Measurements from ENCODE around the gene CCDC73. TPM values are rescaled to one million over a fixed set of nuclear protein-coding genes. Genes with fewer than 3 reads are reported as not detected.
A peak's percentile ranks its signal among the peaks of the same experiment; 100 is the strongest.

Gene CCDC73
- polyA plus RNA-seq: 0.10 TPM
- long read RNA-seq, donor 1: 0 reads
- long read RNA-seq, donor 2: 0 reads
- long read RNA-seq, donor 3: 0 reads
- long read RNA-seq, donor 4: 0 reads
- long read RNA-seq, donor 5: 0 reads
- long read RNA-seq, donor 6: 0 reads
- long read RNA-seq, donor 7: 0 reads
- long read RNA-seq, donor 8: 0 reads
- long read RNA-seq, donor 9: 0 reads
- long read RNA-seq, donor 10: 0 reads
- long read RNA-seq, donor 11: 0 reads

- H3K9me3 ChIP-seq (ENCODE audit: control insufficient read depth, low read depth, low read length): no peaks in the 10 kb centered on the region
- H3K27ac ChIP-seq (ENCODE audit: low read length): no peak within 1 kb of the TSS
- WGBS (ENCODE audit: insufficient coverage, low lambda C conversion rate): 90% methylated on average over 2 of the region's 12 CpGs
- DNase-seq: no peak
- H3K4me1 ChIP-seq (ENCODE audit: control insufficient read depth, insufficient read depth, low read length): no peaks in the 10 kb centered on the region
- no peak within 1 kb of the TSS for H3K4me3 ChIP-seq (ENCODE audit: low read length)
- no peaks in the 10 kb centered on the region for H3K36me3 ChIP-seq (ENCODE audit: control insufficient read depth, insufficient read depth, low read length)
- H3K27me3 ChIP-seq (ENCODE audit: control insufficient read depth, insufficient read depth, low read length): peaks cover 14% of the 10 kb centered on the region
Observed at GRCh38 chr11:32794439-32794838, at the start of gene CCDC73. Gene CCDC73 (minus strand): TSS chr11:32794662. CDS start chr11:32760243, 34,419 bp downstream.

GRCh38 chr11:32843544-32843943 lies 49.1 kb upstream of the CCDC73 start:
- H3K9me3 ChIP-seq (ENCODE audit: control insufficient read depth, low read depth, low read length): no peaks in the 10 kb centered on the region
- H3K27ac ChIP-seq (ENCODE audit: low read length): no peak overlapping the region
- no peaks in the 10 kb centered on the region for H3K36me3 ChIP-seq (ENCODE audit: control insufficient read depth, insufficient read depth, low read length)
- 91% methylated on average over 3 of the region's 3 CpGs for WGBS (ENCODE audit: insufficient coverage, low lambda C conversion rate)
- DNase-seq: no peak
- no peak overlapping the region for H3K4me3 ChIP-seq (ENCODE audit: low read length)
- no peaks in the 10 kb centered on the region for H3K27me3 ChIP-seq (ENCODE audit: control insufficient read depth, insufficient read depth, low read length)
- no peaks in the 10 kb centered on the region for H3K4me1 ChIP-seq (ENCODE audit: control insufficient read depth, insufficient read depth, low read length)

- DNase-seq: no peak
- H3K9me3 ChIP-seq (ENCODE audit: control insufficient read depth, low read depth, low read length): no peaks in the 10 kb centered on the region
- no peak overlapping the region for H3K4me3 ChIP-seq (ENCODE audit: low read length)
- H3K27ac ChIP-seq (ENCODE audit: low read length): no peak overlapping the region
- no peaks in the 10 kb centered on the region for H3K4me1 ChIP-seq (ENCODE audit: control insufficient read depth, insufficient read depth, low read length)
- no peaks in the 10 kb centered on the region for H3K36me3 ChIP-seq (ENCODE audit: control insufficient read depth, insufficient read depth, low read length)
- H3K27me3 ChIP-seq (ENCODE audit: control insufficient read depth, insufficient read depth, low read length): no peaks in the 10 kb centered on the region
- WGBS (ENCODE audit: insufficient coverage, low lambda C conversion rate): no CpG with 5 or more reads among the region's 2 CpGs
Observed at GRCh38 chr11:32840587-32840986, 46.1 kb upstream of the CCDC73 start.

- H3K4me3 ChIP-seq (ENCODE audit: low read length): no peak overlapping the region
- no peaks in the 10 kb centered on the region for H3K36me3 ChIP-seq (ENCODE audit: control insufficient read depth, insufficient read depth, low read length)
- no peak overlapping the region for H3K27ac ChIP-seq (ENCODE audit: low read length)
- no peaks in the 10 kb centered on the region for H3K27me3 ChIP-seq (ENCODE audit: control insufficient read depth, insufficient read depth, low read length)
- 100% methylated on average over 1 of the region's 2 CpGs for WGBS (ENCODE audit: insufficient coverage, low lambda C conversion rate)
- H3K4me1 ChIP-seq (ENCODE audit: control insufficient read depth, insufficient read depth, low read length): no peaks in the 10 kb centered on the region
- H3K9me3 ChIP-seq (ENCODE audit: control insufficient read depth, low read depth, low read length): no peaks in the 10 kb centered on the region
- no peak for DNase-seq
Observed at GRCh38 chr11:32839308-32839707, 44.8 kb upstream of the CCDC73 start.

GRCh38 chr11:32838505-32839274 lies 44.2 kb upstream of the CCDC73 start:
- no CpG with 5 or more reads among the region's 2 CpGs for WGBS (ENCODE audit: insufficient coverage, low lambda C conversion rate)

GRCh38 chr11:32836946-32837345 lies 42.5 kb upstream of the CCDC73 start:
- Histone ChIP-seq H3K4me1 (ENCODE audit: control insufficient read depth, insufficient read depth, low read length) (no peaks in the 10 kb centered on the region), H3K9me3 (ENCODE audit: control insufficient read depth, low read depth, low read length) (no peaks in the 10 kb centered on the region), H3K4me3 (ENCODE audit: low read length) (no peak overlapping the region), H3K27ac (ENCODE audit: low read length) (no peak overlapping the region), H3K36me3 (ENCODE audit: control insufficient read depth, insufficient read depth, low read length) (no peaks in the 10 kb centered on the region), H3K27me3 (ENCODE audit: control insufficient read depth, insufficient read depth, low read length) (no peaks in the 10 kb centered on the region)
- no CpG with 5 or more reads among the region's 2 CpGs for WGBS (ENCODE audit: insufficient coverage, low lambda C conversion rate)
- DNase-seq: no peak

More at GRCh38 chr11:32838505-32839274, 44.2 kb upstream of the CCDC73 start:
- Histone ChIP-seq H3K27me3 (ENCODE audit: control insufficient read depth, insufficient read depth, low read length) (no peaks in the 10 kb centered on the region), H3K4me3 (ENCODE audit: low read length) (no peak overlapping the region), H3K27ac (ENCODE audit: low read length) (no peak overlapping the region), H3K4me1 (ENCODE audit: control insufficient read depth, insufficient read depth, low read length) (no peaks in the 10 kb centered on the region), H3K9me3 (ENCODE audit: control insufficient read depth, low read depth, low read length) (no peaks in the 10 kb centered on the region), H3K36me3 (ENCODE audit: control insufficient read depth, insufficient read depth, low read length) (no peaks in the 10 kb centered on the region)
- DNase-seq: peak in 1 of 2 donors; percentile 21

GRCh38 chr11:32833921-32834320 lies 39.5 kb upstream of the CCDC73 start:
- Histone ChIP-seq H3K4me3 (ENCODE audit: low read length) (no peak overlapping the region), H3K27me3 (ENCODE audit: control insufficient read depth, insufficient read depth, low read length) (peaks cover 4% of the 10 kb centered on the region), H3K9me3 (ENCODE audit: control insufficient read depth, low read depth, low read length) (no peaks in the 10 kb centered on the region), H3K4me1 (ENCODE audit: control insufficient read depth, insufficient read depth, low read length) (no peaks in the 10 kb centered on the region), H3K36me3 (ENCODE audit: control insufficient read depth, insufficient read depth, low read length) (no peaks in the 10 kb centered on the region), H3K27ac (ENCODE audit: low read length) (no peak overlapping the region)
- no peak for DNase-seq
- WGBS (ENCODE audit: insufficient coverage, low lambda C conversion rate): no CpG with 5 or more reads among the region's 1 CpG

- H3K36me3 ChIP-seq (ENCODE audit: control insufficient read depth, insufficient read depth, low read length): no peaks in the 10 kb centered on the region
- peaks cover 4% of the 10 kb centered on the region for H3K27me3 ChIP-seq (ENCODE audit: control insufficient read depth, insufficient read depth, low read length)
- H3K4me3 ChIP-seq (ENCODE audit: low read length): no peak overlapping the region
- no peaks in the 10 kb centered on the region for H3K9me3 ChIP-seq (ENCODE audit: control insufficient read depth, low read depth, low read length)
- DNase-seq: peak in 1 of 2 donors; percentile 14
- H3K27ac ChIP-seq (ENCODE audit: low read length): no peak overlapping the region
- no peaks in the 10 kb centered on the region for H3K4me1 ChIP-seq (ENCODE audit: control insufficient read depth, insufficient read depth, low read length)
- WGBS (ENCODE audit: insufficient coverage, low lambda C conversion rate): 80% methylated on average over 1 of the region's 3 CpGs
Observed at GRCh38 chr11:32831221-32831620, 36.8 kb upstream of the CCDC73 start.

- no CpG with 5 or more reads among the region's 9 CpGs for WGBS (ENCODE audit: insufficient coverage, low lambda C conversion rate)
- H3K27me3 ChIP-seq (ENCODE audit: control insufficient read depth, insufficient read depth, low read length): peaks cover 4% of the 10 kb centered on the region
- H3K9me3 ChIP-seq (ENCODE audit: control insufficient read depth, low read depth, low read length): no peaks in the 10 kb centered on the region
- no peaks in the 10 kb centered on the region for H3K36me3 ChIP-seq (ENCODE audit: control insufficient read depth, insufficient read depth, low read length)
- peak overlapping the region; percentile 0 for H3K27ac ChIP-seq (ENCODE audit: low read length)
- DNase-seq: no peak
- H3K4me1 ChIP-seq (ENCODE audit: control insufficient read depth, insufficient read depth, low read length): no peaks in the 10 kb centered on the region
- peak overlapping the region; percentile 83 for H3K4me3 ChIP-seq (ENCODE audit: low read length)
Observed at GRCh38 chr11:32830796-32831195, 36.3 kb upstream of the CCDC73 start.

- no peaks in the 10 kb centered on the region for H3K36me3 ChIP-seq (ENCODE audit: control insufficient read depth, insufficient read depth, low read length)
- H3K4me1 ChIP-seq (ENCODE audit: control insufficient read depth, insufficient read depth, low read length): no peaks in the 10 kb centered on the region
- peak; percentile 64 to 83 for DNase-seq
- peak overlapping the region; percentile 83 for H3K4me3 ChIP-seq (ENCODE audit: low read length)
- H3K27ac ChIP-seq (ENCODE audit: low read length): peak overlapping the region; percentile 80
- H3K9me3 ChIP-seq (ENCODE audit: control insufficient read depth, low read depth, low read length): no peaks in the 10 kb centered on the region
- no CpG with 5 or more reads among the region's 6 CpGs for whole genome bisulfite sequencing (ENCODE audit: insufficient coverage, low lambda C conversion rate)
- peaks cover 4% of the 10 kb centered on the region for H3K27me3 ChIP-seq (ENCODE audit: control insufficient read depth, insufficient read depth, low read length)
Observed at GRCh38 chr11:32830413-32830738, 35.9 kb upstream of the CCDC73 start.

All from large intestine (tissue), 12 donors.